Cardiac fibroblast (primary cell): Measurements from ENCODE around the gene ARID1B.

ENCODE experiments used
- DNase-seq, 2 donors: peaks; one replicate each; pipeline versions ENCODE4 v3.0.0 to v3.0.0-alpha.2; 2010; ENCODE audit warnings: low read depth in 2 of 2
- H3K4me3 ChIP-seq, 2 donors: replicated peaks in 1 of 2; 1 replicate in 1 of 2; 2 replicates in 1 of 2; pipeline ENCODE4 v1.5.1; 2011; ENCODE audit warnings: low read depth in 2 of 2, low read length in 2 of 2, mild to moderate bottlenecking in 2 of 2, moderate library complexity in 1 of 2
- CTCF ChIP-seq: IDR thresholded peaks from one replicate; pipeline ENCODE4 v1.5.1; 2011; ENCODE audit warnings: low read depth, mild to moderate bottlenecking, low read length, inconsistent platforms

Gene ARID1B

GRCh38 chr6:157229132-157229618 lies 452.0 kb downstream of the ARID1B start:
- TF ChIP-seq CTCF = no peak
- no peak overlapping the region for H3K4me3 ChIP-seq
- DNase-seq = no peak

GRCh38 chr6:157229713-157230112 lies 452.5 kb downstream of the ARID1B start:
- H3K4me3 ChIP-seq = no peak overlapping the region
- no peak for DNase-seq
- no peak for TF ChIP-seq CTCF

- no peak for DNase-seq
- no peak overlapping the region for H3K4me3 ChIP-seq
- TF ChIP-seq CTCF = no peak
These were observed 453.7 kb downstream of the ARID1B start for GRCh38 chr6:157230910-157231309.

GRCh38 chr6:157232161-157232895 lies 455.1 kb downstream of the ARID1B start:
- DNase-seq = no peak
- no peak for TF ChIP-seq CTCF

DNA sequence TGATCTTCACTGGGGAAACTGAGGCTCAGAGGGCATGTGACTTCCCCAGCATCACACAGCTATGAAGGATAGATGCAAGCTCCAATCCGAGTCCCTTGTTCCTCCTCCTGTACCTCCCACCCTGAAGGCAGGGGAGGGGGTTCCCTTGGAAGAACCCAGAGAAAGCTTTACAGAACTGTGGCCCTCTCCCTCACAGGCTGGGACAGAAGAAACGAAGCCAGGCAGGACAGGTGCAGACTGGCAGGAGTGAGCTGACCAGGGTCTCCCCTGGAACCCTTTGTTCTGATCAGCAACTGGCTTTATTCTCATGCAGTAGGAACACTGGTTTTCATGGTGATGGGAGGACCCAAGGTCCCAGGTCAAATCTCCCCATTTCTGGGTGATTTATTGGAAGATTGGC lies 456.0 kb downstream of the ARID1B start:
- DNase-seq = no peak
- H3K4me3 ChIP-seq = no peak overlapping the region
- no peak for TF ChIP-seq CTCF

More at GRCh38 chr6:157232161-157232895, 455.1 kb downstream of the ARID1B start:
- no peak overlapping the region for H3K4me3 ChIP-seq

GRCh38 chr6:157233686-157234085 lies 456.5 kb downstream of the ARID1B start:
- TF ChIP-seq CTCF = no peak
- no peak for DNase-seq
- no peak overlapping the region for H3K4me3 ChIP-seq
